Upper lobe of left lung (tissue), 6 donors: ENCODE measurements around the gene SMIM13. TPM values are rescaled to one million over a fixed set of nuclear protein-coding genes. Genes with fewer than 3 reads are reported as not detected.
A peak's percentile ranks its signal among the peaks of the same experiment; 100 is the strongest.
"Not testable (repeated sequence)": the region's sequence is repeated elsewhere in the genome, so short reads cannot be mapped to it uniquely, and the experiment has no call there.

Source experiments
- ATAC-seq, 2 donors: fragments of 200-7000 bp; cut with Tn5 transposase; one replicate each; pipeline ENCODE4 v1.9.1; 2022; ENCODE audit warnings: mild to moderate bottlenecking in 2 of 2, moderate library complexity in 2 of 2; ENCODE audit not compliant: low FRiP score in 2 of 2
- DNase-seq, 2 donors: peaks; one replicate each; pipeline ENCODE4 v3.0.0-alpha.2; 2019 to 2020
- H3K27ac ChIP-seq, 4 donors: fragments of 200-600 bp; sonication (generic); one replicate each; pipeline ENCODE4 v1.5.1; 2016 to 2019
- H3K27me3 ChIP-seq, 4 donors: fragments of 200-600 bp; sonication (generic); one replicate each; pipeline ENCODE4 v1.5.1; 2017 to 2019
- H3K36me3 ChIP-seq, 4 donors: fragments of 200-600 bp; sonication (generic); one replicate each; pipeline ENCODE4 v1.5.1; 2016 to 2019
- H3K4me1 ChIP-seq, 4 donors: fragments of 200-600 bp; sonication (generic); one replicate each; pipeline ENCODE4 v1.5.1; 2018 to 2019
- H3K4me3 ChIP-seq, 4 donors: fragments of 200-600 bp; sonication (generic); one replicate each; pipeline ENCODE4 v1.5.1; 2017 to 2019; ENCODE audit warnings: mild to moderate bottlenecking in 2 of 4, moderate library complexity in 1 of 4
- H3K9me3 ChIP-seq, 4 donors: fragments of 200-600 bp; sonication (generic); one replicate each; pipeline ENCODE4 v1.5.1; 2018 to 2019
- EP300 ChIP-seq, 4 donors: sonication (generic); formaldehyde crosslinking; IDR thresholded peaks; one replicate each; pipeline ENCODE4 v1.5.1; 2017; ENCODE audit warnings: antibody characterized with exemption in 4 of 4, control low read depth in 2 of 4
- POLR2A ChIP-seq, 4 donors: fragments of 450-650 bp; IDR thresholded peaks; one replicate each; pipeline ENCODE4 v1.5.1; 2016 to 2017; ENCODE audit warnings: antibody characterized with exemption in 4 of 4, mild to moderate bottlenecking in 2 of 4
- POLR2AphosphoS5 ChIP-seq, 2 donors: sonication (generic); formaldehyde crosslinking; IDR thresholded peaks; one replicate each; pipeline ENCODE4 v1.5.1; 2017; ENCODE audit warnings: antibody characterized with exemption in 2 of 2
- WGBS, 2 donors: methylation state at CpG; one replicate each; pipeline ENCODE4 v1.1.5; 2017 to 2018; 5-methylcytosine and 5-hydroxymethylcytosine counted together
- total RNA-seq, 6 donors: library from RNA; depleted of rRNA in 4 of 6; stranded (reverse); fragments of >200 nt in 4 of 6; gene quantifications; one replicate each; pipeline versions ENCODE4 v1.1.0 to v1.2.1, GENCODE V29; 2016 to 2021
- TF ChIP-seq, protein P1 (sequence below), 6 experiments: fragments of 450-650 bp in 4 of 6; fragments of 200-600 bp in 2 of 6; sonication (generic) in 2 of 6; IDR thresholded peaks; one replicate each; pipeline ENCODE4 v1.5.1; 2016 to 2019; ENCODE audit warnings: antibody characterized with exemption in 6 of 6
- donor health status: DM: no; HTN: no; CAD: no; lungs with moderate emphysema.
- donor health status: DM: no; HTN: yes; CAD: no; lungs with severe emphysema.

Gene SMIM13
- total RNA-seq, 6 donors from 2014 or later: 1.0 to 9.6 (median 6.3) TPM

GRCh38 chr6:11103065-11103464 lies 9.4 kb downstream of the SMIM13 start:
- Histone ChIP-seq H3K4me1 (no peaks in the 10 kb centered on the region), H3K4me3 (no peak overlapping the region), H3K27me3 (no peaks in the 10 kb centered on the region), H3K27ac (no peak overlapping the region), H3K36me3 (no peaks in the 10 kb centered on the region), H3K9me3 (no peaks in the 10 kb centered on the region)
- TF ChIP-seq POLR2A (IDR thresholded peaks at IDR 0.05) (no peak), EP300 (IDR thresholded peaks at IDR 0.05) (no peak), POLR2AphosphoS5 (IDR thresholded peaks at IDR 0.05) (no peak)
- TF ChIP-seq, protein P1, sequence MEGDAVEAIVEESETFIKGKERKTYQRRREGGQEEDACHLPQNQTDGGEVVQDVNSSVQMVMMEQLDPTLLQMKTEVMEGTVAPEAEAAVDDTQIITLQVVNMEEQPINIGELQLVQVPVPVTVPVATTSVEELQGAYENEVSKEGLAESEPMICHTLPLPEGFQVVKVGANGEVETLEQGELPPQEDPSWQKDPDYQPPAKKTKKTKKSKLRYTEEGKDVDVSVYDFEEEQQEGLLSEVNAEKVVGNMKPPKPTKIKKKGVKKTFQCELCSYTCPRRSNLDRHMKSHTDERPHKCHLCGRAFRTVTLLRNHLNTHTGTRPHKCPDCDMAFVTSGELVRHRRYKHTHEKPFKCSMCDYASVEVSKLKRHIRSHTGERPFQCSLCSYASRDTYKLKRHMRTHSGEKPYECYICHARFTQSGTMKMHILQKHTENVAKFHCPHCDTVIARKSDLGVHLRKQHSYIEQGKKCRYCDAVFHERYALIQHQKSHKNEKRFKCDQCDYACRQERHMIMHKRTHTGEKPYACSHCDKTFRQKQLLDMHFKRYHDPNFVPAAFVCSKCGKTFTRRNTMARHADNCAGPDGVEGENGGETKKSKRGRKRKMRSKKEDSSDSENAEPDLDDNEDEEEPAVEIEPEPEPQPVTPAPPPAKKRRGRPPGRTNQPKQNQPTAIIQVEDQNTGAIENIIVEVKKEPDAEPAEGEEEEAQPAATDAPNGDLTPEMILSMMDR (IDR thresholded peaks at IDR 0.05): no peak
- no peak for DNase-seq
- no peak for ATAC-seq
- 90 to 93% methylated on average over 5 of the region's 5 CpGs for WGBS, 2 donors

DNA sequence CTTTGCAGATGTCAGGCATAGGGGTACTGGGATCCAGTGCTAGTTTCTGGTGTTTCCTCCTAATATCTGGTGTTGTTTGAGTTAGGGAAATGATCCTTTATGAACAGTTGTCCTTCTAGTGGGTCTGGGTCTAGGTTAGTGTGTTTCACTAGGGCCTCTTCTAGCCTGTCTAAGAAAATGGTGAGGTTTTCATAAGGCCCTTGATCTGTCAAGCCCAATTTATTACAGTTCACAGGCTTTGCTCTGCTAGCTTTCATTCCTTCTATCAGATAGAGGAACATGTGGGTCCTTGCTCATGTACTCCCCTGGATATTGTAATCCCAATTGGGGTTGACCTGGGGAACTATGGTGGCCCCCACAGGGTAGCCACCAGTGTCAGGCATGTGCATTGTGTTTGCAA lies 15.1 kb downstream of the SMIM13 start:
- H3K27ac ChIP-seq: no peak overlapping the region
- no peaks in the 10 kb centered on the region for H3K36me3 ChIP-seq
- no peaks in the 10 kb centered on the region for H3K27me3 ChIP-seq
- ATAC-seq (no peak), DNase-seq (no peak)
- no peak overlapping the region for H3K4me3 ChIP-seq
- TF ChIP-seq EP300 (IDR thresholded peaks at IDR 0.05): no peak
- H3K4me1 ChIP-seq: peaks cover 0 to 18% (median 13%) of the 10 kb centered on the region in 4 donors
- H3K9me3 ChIP-seq: no peaks in the 10 kb centered on the region

DNA sequence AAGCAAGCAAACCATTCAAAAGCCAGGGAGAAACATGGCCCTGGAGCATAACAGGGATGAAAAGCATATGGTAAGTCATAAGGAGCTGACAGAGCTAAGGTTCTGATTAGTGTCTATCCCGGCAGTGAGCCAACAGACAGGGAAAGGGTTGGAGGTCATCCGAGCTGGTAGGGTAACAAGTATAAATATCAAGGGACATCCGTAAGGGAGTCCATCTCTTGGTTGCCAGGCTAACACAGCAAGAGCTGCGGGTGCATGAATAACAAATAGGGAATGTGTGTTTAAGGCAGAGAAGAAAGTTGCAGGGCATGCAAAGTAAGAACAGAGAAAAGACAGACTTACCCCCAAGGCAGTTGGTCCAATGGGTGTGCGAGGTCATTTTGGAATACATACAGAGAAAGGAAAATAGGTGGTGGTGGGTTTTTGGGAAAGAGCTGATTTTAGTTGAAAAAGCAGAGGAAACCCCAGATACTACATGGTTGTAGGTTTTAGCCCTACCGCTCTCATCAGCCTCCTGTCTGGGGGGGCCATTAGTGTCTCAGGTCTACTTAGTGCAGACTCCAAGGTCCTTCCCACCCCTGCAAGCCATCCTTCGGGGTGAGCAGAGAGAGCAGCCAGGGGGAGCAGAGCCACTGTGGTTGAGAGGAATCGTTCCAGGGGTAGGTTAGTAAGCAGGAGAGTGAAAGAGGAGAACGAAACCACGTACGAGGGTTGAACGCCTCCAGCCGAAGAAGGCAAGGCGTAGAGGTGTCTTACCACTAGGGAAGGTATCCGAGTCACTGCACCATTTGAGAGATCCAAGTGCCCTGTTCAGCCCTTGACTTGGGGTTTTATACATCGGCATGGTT lies 17.5 kb downstream of the SMIM13 start, which contains the start of gene ERVFRD-1:
Gene ERVFRD-1, minus strand, starts transcription at position 805 of the 848 bp plus-strand sequence. CDS start 6,415 bp downstream, outside the sequence.
- Histone ChIP-seq H3K9me3 (no peaks in the 10 kb centered on the region), H3K36me3 (no peaks in the 10 kb centered on the region), H3K4me3 (peak within 1 kb of the TSS in 3 of 4 donors; percentile 19 to 41 (median 32)), H3K27me3 (no peaks in the 10 kb centered on the region), H3K27ac (peak within 1 kb of the TSS in 1 of 4 donors; percentile 40), H3K4me1 (peaks cover 0 to 18% (median 13%) of the 10 kb centered on the region in 4 donors)
- ATAC-seq: no peak
- TF ChIP-seq POLR2A (IDR thresholded peaks at IDR 0.05) (no peak), EP300 (IDR thresholded peaks at IDR 0.05) (no peak), POLR2AphosphoS5 (IDR thresholded peaks at IDR 0.05) (no peak)
- TF ChIP-seq, protein P1 (IDR thresholded peaks at IDR 0.05): no peak
- 65 to 71% methylated on average over 15 to 16 of the region's 16 CpGs for WGBS, 2 donors
- no peak for DNase-seq

- TF ChIP-seq, protein P1 (IDR thresholded peaks at IDR 0.05): no peak
- no peak for TF ChIP-seq POLR2AphosphoS5 (IDR thresholded peaks at IDR 0.05)
- no peak for TF ChIP-seq EP300 (IDR thresholded peaks at IDR 0.05)
- no peak for TF ChIP-seq POLR2A (IDR thresholded peaks at IDR 0.05)
- peak overlapping the region in 3 of 4 donors; percentile 19 to 41 (median 32) for H3K4me3 ChIP-seq
- WGBS, 2 donors: 35 to 39% methylated on average over 9 of the region's 9 CpGs
- peaks cover 0 to 18% (median 13%) of the 10 kb centered on the region in 4 donors for H3K4me1 ChIP-seq
- ATAC-seq (no peak), DNase-seq (no peak)
- no peaks in the 10 kb centered on the region for H3K9me3 ChIP-seq
- H3K27me3 ChIP-seq: no peaks in the 10 kb centered on the region
- peak overlapping the region in 1 of 4 donors; percentile 40 for H3K27ac ChIP-seq
- H3K36me3 ChIP-seq: no peaks in the 10 kb centered on the region
These were observed 18.3 kb downstream of the SMIM13 start for GRCh38 chr6:11111769-11112437.

- no peak overlapping the region for H3K27ac ChIP-seq
- no peaks in the 10 kb centered on the region for H3K36me3 ChIP-seq
- no peak for DNase-seq
- H3K27me3 ChIP-seq: no peaks in the 10 kb centered on the region
- WGBS, 2 donors: 89 to 94% methylated on average over 4 of the region's 4 CpGs
- H3K9me3 ChIP-seq: no peaks in the 10 kb centered on the region
- no peak for ATAC-seq
- H3K4me1 ChIP-seq: peaks cover 0 to 18% (median 13%) of the 10 kb centered on the region in 4 donors
- TF ChIP-seq POLR2A (IDR thresholded peaks at IDR 0.05) (no peak), EP300 (IDR thresholded peaks at IDR 0.05) (no peak), POLR2AphosphoS5 (IDR thresholded peaks at IDR 0.05) (no peak)
- TF ChIP-seq, protein P1 (IDR thresholded peaks at IDR 0.05): no peak
- no peak overlapping the region for H3K4me3 ChIP-seq
These were observed 19.4 kb downstream of the SMIM13 start for GRCh38 chr6:11113038-11113437.

- H3K27me3 ChIP-seq, H3K4me3 ChIP-seq, DNase-seq, H3K27ac ChIP-seq, H3K36me3 ChIP-seq, H3K9me3 ChIP-seq: not testable (repeated sequence)
- ATAC-seq: peak in 1 of 2 donors; percentile 66
- peaks cover 0 to 15% (median 9%) of the 10 kb centered on the region in 4 donors for H3K4me1 ChIP-seq
- 74 to 79% methylated on average over 10 to 11 of the region's 11 CpGs for WGBS, 2 donors
These were observed 22.3 kb downstream of the SMIM13 start for GRCh38 chr6:11115808-11116536.
